PC-3 (cell line): ENCODE data around the gene KRTAP12-2. TPM values are rescaled to one million over a fixed set of nuclear protein-coding genes. Genes with fewer than 3 reads are reported as not detected.

Source experiments
- ATAC-seq: fragments of 200-7000 bp; cut with Tn5 transposase; 2 replicates; pipeline ENCODE4 v1.9.1; 2020; ENCODE audit warnings: mild to moderate bottlenecking, moderate library complexity
- BruUV-seq: library from RNA; stranded (reverse); fragments of 400-500 nt; replicated peaks from 2 replicates; lab custom pipeline; 2021; lab: Mats Ljungman, UMichigan
- CTCF ChIA-PET: fragments of 300-600 bp; sonication (Branson Sonifier 250); formaldehyde crosslinking; loops from one replicate; lab custom pipeline; 2022; ENCODE audit warnings: antibody characterized with exemption; lab: Charles Lee
- POLR2A ChIA-PET: fragments of 300-600 bp; sonication (Branson Sonifier 250); formaldehyde crosslinking; loops from one replicate; lab custom pipeline; 2022; ENCODE audit warnings: antibody characterized with exemption; ENCODE audit not compliant: unreplicated experiment; lab: Charles Lee
- DNase-seq: peaks from one replicate; pipeline ENCODE4 v3.0.0-alpha.2; 2015
- H2AFZ ChIP-seq: fragments of 300-600 bp; sonication (generic); 2 replicates; pipeline ENCODE4 v1.6.0; 2016; ENCODE audit warnings: antibody characterized with exemption, low read length
- H3F3A ChIP-seq: fragments of 300-600 bp; sonication (generic); one replicate; pipeline ENCODE4 v1.6.0; 2017; ENCODE audit warnings: antibody characterized with exemption, low read length, control low read depth, mild to moderate bottlenecking; ENCODE audit not compliant: unreplicated experiment
- H3K27ac ChIP-seq: fragments of 300-600 bp; sonication (generic); 2 replicates; pipeline ENCODE4 v1.5.1; 2016; ENCODE audit warnings: mild to moderate bottlenecking, low read length
- H3K27me3 ChIP-seq: fragments of 300-600 bp; sonication (generic); 2 replicates; pipeline ENCODE4 v1.6.1; 2016; ENCODE audit warnings: low read length, mixed read lengths
- H3K36me3 ChIP-seq: fragments of 300-600 bp; sonication (generic); 2 replicates; pipeline ENCODE4 v1.6.1; 2016; ENCODE audit warnings: low read depth, mixed run types, low read length, mixed read lengths
- H3K4me1 ChIP-seq: fragments of 300-600 bp; sonication (generic); 2 replicates; pipeline ENCODE4 v1.5.1; 2016; ENCODE audit warnings: low read length; ENCODE audit not compliant: insufficient read depth
- H3K4me2 ChIP-seq: fragments of 300-600 bp; sonication (generic); 2 replicates; pipeline ENCODE4 v1.6.0; 2016; ENCODE audit warnings: low read length
- H3K4me3 ChIP-seq: fragments of 300-600 bp; sonication (generic); 2 replicates; pipeline ENCODE4 v1.5.1; 2016; ENCODE audit warnings: mild to moderate bottlenecking, low read length, mixed read lengths
- H3K79me2 ChIP-seq: fragments of 300-600 bp; sonication (generic); 2 replicates; pipeline ENCODE4 v1.6.1; 2017; ENCODE audit warnings: low read length, mixed read lengths
- H3K9ac ChIP-seq: fragments of 300-600 bp; sonication (generic); 2 replicates; pipeline ENCODE4 v1.6.0; 2016; ENCODE audit warnings: mild to moderate bottlenecking, low read length
- H3K9me2 ChIP-seq: fragments of 300-600 bp; sonication (generic); replicated peaks from 2 replicates; pipeline ENCODE4 v1.6.1; 2016; ENCODE audit warnings: mixed run types, low read length, mixed read lengths
- H3K9me3 ChIP-seq: fragments of 300-600 bp; sonication (generic); 2 replicates; pipeline ENCODE4 v1.6.1; 2016; ENCODE audit warnings: low read length, mixed read lengths
- H4K20me1 ChIP-seq: fragments of 300-600 bp; sonication (generic); 2 replicates; pipeline ENCODE4 v1.6.1; 2016; ENCODE audit warnings: low read length, mixed read lengths
- CTCF ChIP-seq: fragments of 300-600 bp; sonication (generic); conservative IDR thresholded peaks from 2 replicates; pipeline ENCODE4 v1.5.1; 2017; ENCODE audit warnings: antibody characterized with exemption, low read depth, mild to moderate bottlenecking, low read length
- EZH2 ChIP-seq: fragments of 300-600 bp; sonication (generic); IDR thresholded peaks from one replicate; pipeline ENCODE4 v1.6.1; 2017; ENCODE audit warnings: antibody characterized with exemption, mild to moderate bottlenecking, low read length; ENCODE audit not compliant: unreplicated experiment
- EZH2phosphoT487 ChIP-seq: fragments of 300-600 bp; sonication (generic); IDR thresholded peaks from 2 replicates; pipeline ENCODE4 v1.6.1; 2018; ENCODE audit warnings: mild to moderate bottlenecking, antibody characterized with exemption, low read length, borderline replicate concordance
- intact Hi-C: fragments of 100-400 bp; cut with micrococcal nuclease; formaldehyde crosslinking; loops from 2 replicates; pipeline ENCODE4 v1.9.0; 2023
- total RNA-seq: library from RNA; depleted of rRNA; stranded (reverse); fragments of >200 nt; gene quantifications from 2 replicates; pipeline ENCODE4 v1.2.3, GENCODE V29; 2014

The KRTAP12-2 gene
- total RNA-seq, 1 experiment from 2014 or later = not detected

GRCh38 chr21:44696572-44696971 lies 29.8 kb upstream of the KRTAP12-2 start:
- intact Hi-C loops = no loop called here
- DNase-seq = no peak
- POLR2A ChIA-PET = no interaction called here

GRCh38 chr21:44695641-44696040 lies 28.9 kb upstream of the KRTAP12-2 start:
- Histone ChIP-seq H3K79me2 (no peaks in the 10 kb centered on the region), H3K9me2 (no peaks in the 10 kb centered on the region), H3K27me3 (no peaks in the 10 kb centered on the region), H3F3A (no peaks in the 10 kb centered on the region), H3K27ac (no peak overlapping the region), H3K4me3 (no peak overlapping the region), H4K20me1 (no peaks in the 10 kb centered on the region), H2AFZ (no peak overlapping the region), H3K9ac (no peak overlapping the region), H3K4me2 (no peak overlapping the region), H3K36me3 (no peaks in the 10 kb centered on the region), H3K4me1 (no peaks in the 10 kb centered on the region), H3K9me3 (peaks cover 17% of the 10 kb centered on the region)
- ChIA-PET CTCF (interaction anchor here (0.6 kb wide), 1 partner anchor 158 kb away, joined by 3 read pairs; no protein-coding TSS in a partner anchor), POLR2A (no interaction called here)
- ATAC-seq = no peak
- DNase-seq = no peak
- intact Hi-C loops = no loop called here
- BruUV-seq = TSS peak; percentile 17
- TF ChIP-seq EZH2 (no peak), EZH2phosphoT487 (no peak), CTCF (no peak)

More at GRCh38 chr21:44696572-44696971, 29.8 kb upstream of the KRTAP12-2 start:
- BruUV-seq = no TSS peak
- Histone ChIP-seq H3K9me2 (no peaks in the 10 kb centered on the region), H3K9me3 (peaks cover 17% of the 10 kb centered on the region), H3K27ac (no peak overlapping the region), H3K4me2 (no peak overlapping the region), H3F3A (no peaks in the 10 kb centered on the region), H3K27me3 (no peaks in the 10 kb centered on the region), H4K20me1 (no peaks in the 10 kb centered on the region), H3K36me3 (no peaks in the 10 kb centered on the region), H3K4me1 (no peaks in the 10 kb centered on the region), H2AFZ (no peak overlapping the region), H3K9ac (no peak overlapping the region), H3K4me3 (no peak overlapping the region), H3K79me2 (no peaks in the 10 kb centered on the region)
- ATAC-seq = no peak
- CTCF ChIA-PET = interaction anchor here (0.6 kb wide), 1 partner anchor 316 kb away, joined by 3 read pairs; no protein-coding TSS in a partner anchor
- no peak for TF ChIP-seq EZH2
- no peak for TF ChIP-seq EZH2phosphoT487
- TF ChIP-seq CTCF = no peak

GRCh38 chr21:44695184-44695583 lies 28.5 kb upstream of the KRTAP12-2 start:
- Histone ChIP-seq H3K27ac (no peak overlapping the region), H3K79me2 (no peaks in the 10 kb centered on the region), H4K20me1 (no peaks in the 10 kb centered on the region), H3K4me3 (no peak overlapping the region), H3K27me3 (no peaks in the 10 kb centered on the region), H3K4me1 (no peaks in the 10 kb centered on the region), H3F3A (no peaks in the 10 kb centered on the region), H3K36me3 (no peaks in the 10 kb centered on the region), H3K9ac (no peak overlapping the region), H3K4me2 (no peak overlapping the region), H2AFZ (no peak overlapping the region), H3K9me3 (peaks cover 17% of the 10 kb centered on the region), H3K9me2 (no peaks in the 10 kb centered on the region)
- DNase-seq (no peak), ATAC-seq (no peak)
- ChIA-PET CTCF (no interaction called here), POLR2A (no interaction called here)
- BruUV-seq = no TSS peak
- no peak for TF ChIP-seq CTCF
- intact Hi-C loops = no loop called here
